Hepatocyte (in vitro differentiated cells): ENCODE measurements around the gene BCAP31.

ENCODE experiments used
- CTCF ChIP-seq: fragments of 200-600 bp; sonication (generic); IDR thresholded peaks from 2 replicates; pipeline ENCODE4 v1.5.1; 2016; ENCODE audit warnings: antibody characterized with exemption, mild to moderate bottlenecking; ENCODE audit not compliant: poor library complexity
- EZH2 ChIP-seq: fragments of 200-600 bp; sonication (generic); IDR thresholded peaks from 2 replicates; pipeline ENCODE4 v1.6.1; 2016; ENCODE audit warnings: antibody characterized with exemption, mild to moderate bottlenecking, borderline replicate concordance

- TF ChIP-seq CTCF (no peak), EZH2 (no peak)
These were observed 33.7 kb downstream of the BCAP31 start for GRCh38 chrX:153690466-153690865.
